ENCODE data around the gene DLEC1.

DNA sequence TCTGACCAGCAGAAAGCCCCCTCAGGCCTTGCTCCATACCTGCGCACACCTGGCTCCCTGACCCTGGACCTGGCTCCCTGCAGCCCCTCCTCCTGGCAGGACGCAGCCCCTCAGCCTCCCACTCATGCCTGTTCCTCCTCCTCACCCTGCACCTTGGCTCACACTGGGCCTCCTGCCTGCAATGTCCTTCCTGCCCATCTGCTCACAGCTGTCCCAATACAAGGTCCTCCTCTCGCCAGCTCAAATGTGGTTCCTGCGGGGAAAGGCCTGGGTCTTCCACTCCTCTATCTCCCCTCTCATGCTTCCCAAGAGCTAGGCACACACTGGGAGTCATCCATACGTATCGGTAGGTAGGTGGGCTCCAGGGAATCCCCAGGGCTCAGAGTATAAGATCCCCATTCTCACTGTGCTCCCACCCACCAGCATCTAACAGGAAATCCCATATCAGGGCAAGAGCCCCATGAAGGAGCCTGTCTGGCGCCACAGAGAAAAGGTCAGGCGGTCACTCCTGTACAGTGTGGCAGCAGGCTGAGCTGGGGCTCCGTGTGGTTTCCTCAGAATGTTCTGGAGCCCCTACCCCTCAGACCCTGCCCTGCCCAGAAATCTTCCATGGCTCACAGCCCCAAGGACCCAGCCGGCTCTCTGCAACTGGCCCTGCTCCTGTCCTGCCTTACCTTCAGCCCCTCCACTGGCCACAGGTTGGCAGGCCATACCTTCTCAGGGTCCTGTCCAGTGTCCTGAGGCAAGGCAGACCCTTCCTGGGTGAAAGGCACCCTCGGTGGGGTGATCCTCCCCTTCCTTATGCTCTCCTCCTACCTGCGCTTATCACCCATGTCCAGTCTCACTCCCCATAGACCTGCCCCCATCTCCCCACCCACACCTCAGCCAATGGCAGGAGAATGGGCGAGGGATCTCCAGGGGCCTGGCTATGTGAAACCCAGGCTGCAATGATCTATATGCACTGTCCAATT lies 20.4 kb upstream of the DLEC1 start:
- no peak for TF ChIP-seq POLR2AphosphoS5 (IDR thresholded peaks at IDR 0.05)
- TF ChIP-seq, protein P1, sequence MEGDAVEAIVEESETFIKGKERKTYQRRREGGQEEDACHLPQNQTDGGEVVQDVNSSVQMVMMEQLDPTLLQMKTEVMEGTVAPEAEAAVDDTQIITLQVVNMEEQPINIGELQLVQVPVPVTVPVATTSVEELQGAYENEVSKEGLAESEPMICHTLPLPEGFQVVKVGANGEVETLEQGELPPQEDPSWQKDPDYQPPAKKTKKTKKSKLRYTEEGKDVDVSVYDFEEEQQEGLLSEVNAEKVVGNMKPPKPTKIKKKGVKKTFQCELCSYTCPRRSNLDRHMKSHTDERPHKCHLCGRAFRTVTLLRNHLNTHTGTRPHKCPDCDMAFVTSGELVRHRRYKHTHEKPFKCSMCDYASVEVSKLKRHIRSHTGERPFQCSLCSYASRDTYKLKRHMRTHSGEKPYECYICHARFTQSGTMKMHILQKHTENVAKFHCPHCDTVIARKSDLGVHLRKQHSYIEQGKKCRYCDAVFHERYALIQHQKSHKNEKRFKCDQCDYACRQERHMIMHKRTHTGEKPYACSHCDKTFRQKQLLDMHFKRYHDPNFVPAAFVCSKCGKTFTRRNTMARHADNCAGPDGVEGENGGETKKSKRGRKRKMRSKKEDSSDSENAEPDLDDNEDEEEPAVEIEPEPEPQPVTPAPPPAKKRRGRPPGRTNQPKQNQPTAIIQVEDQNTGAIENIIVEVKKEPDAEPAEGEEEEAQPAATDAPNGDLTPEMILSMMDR (IDR thresholded peaks at IDR 0.05): no peak

Data from suprapubic skin (tissue), 3 donors.